B cell (primary cell): ENCODE results near the gene CDC34. TPM values are rescaled to one million over a fixed set of nuclear protein-coding genes. Genes with fewer than 3 reads are reported as not detected.

ENCODE experiments used
- ATAC-seq: fragments of 200-7000 bp; cut with Tn5 transposase; one replicate; pipeline ENCODE4 v1.10.0; 2021; ENCODE audit warnings: low read depth, mild to moderate bottlenecking, moderate number of reproducible peaks, moderate library complexity
- CTCF ChIA-PET: fragments of 350-600 bp; sonication (Branson Sonifier 250); formaldehyde crosslinking; loops from one replicate; lab custom pipeline; 2021; ENCODE audit warnings: antibody characterized with exemption, inconsistent platforms; lab: Charles Lee
- POLR2A ChIA-PET: fragments of 350-600 bp; sonication (Branson Sonifier 250); formaldehyde crosslinking; loops from one replicate; lab custom pipeline; 2021; ENCODE audit warnings: antibody characterized with exemption; lab: Charles Lee
- DNase-seq: peaks from one replicate; pipeline ENCODE4 v3.0.0; 2013
- H2AFZ ChIP-seq: 2 replicates; pipeline ENCODE4 v1.6.1; 2012; ENCODE audit warnings: mild to moderate bottlenecking, low read depth, low read length; ENCODE audit not compliant: insufficient read depth, poor library complexity, severe bottlenecking
- H3K27ac ChIP-seq, 2 donors: 1 replicate in 1 of 2; 2 replicates in 1 of 2; pipeline ENCODE4 v1.5.1; 2012 to 2013; ENCODE audit warnings: low read length in 2 of 2, mild to moderate bottlenecking in 2 of 2, moderate library complexity in 1 of 2
- H3K27me3 ChIP-seq, 4 experiments: fragments of 200-600 bp in 1 of 4; sonication (generic) in 1 of 4; replicated peaks in 1 of 4; 1 replicate in 2 of 4; 2 replicates in 2 of 4; pipeline versions ENCODE4 v1.6.1 to v1.7.0; 2013 to 2016; ENCODE audit warnings: low read length in 3 of 4, mild to moderate bottlenecking in 2 of 4, mixed read lengths in 1 of 4, moderate library complexity in 1 of 4; ENCODE audit not compliant: insufficient read depth in 4 of 4, control insufficient read depth in 3 of 4; ENCODE audit errors: control extremely low read depth in 1 of 4
- H3K36me3 ChIP-seq, 2 experiments: replicated peaks in 1 of 2; 1 replicate in 1 of 2; 2 replicates in 1 of 2; pipeline versions ENCODE4 v1.6.1 to v1.7.1; 2013; ENCODE audit warnings: low read length in 1 of 2; ENCODE audit not compliant: insufficient read depth in 2 of 2, control insufficient read depth in 1 of 2; ENCODE audit errors: control extremely low read depth in 1 of 2, extremely low read depth in 1 of 2
- H3K4me1 ChIP-seq, 2 donors: fragments of 200-600 bp in 1 of 2; sonication (generic) in 1 of 2; 1 replicate in 1 of 2; 2 replicates in 1 of 2; pipeline versions ENCODE4 v1.5.1 to v1.6.1; 2013 to 2017; ENCODE audit warnings: low read length in 2 of 2; ENCODE audit not compliant: control insufficient read depth in 2 of 2, insufficient read depth in 2 of 2
- H3K4me2 ChIP-seq: replicated peaks from 2 replicates; pipeline ENCODE3; 2012; ENCODE audit warnings: mild to moderate bottlenecking, low read depth, low read length; ENCODE audit not compliant: poor library complexity, severe bottlenecking
- H3K4me3 ChIP-seq, 5 experiments: fragments of 200-600 bp in 1 of 5; sonication (generic) in 1 of 5; 1 replicate in 3 of 5; 2 replicates in 2 of 5; pipeline versions ENCODE4 v1.5.1 to v1.7.0; 2011 to 2016; ENCODE audit warnings: low read length in 4 of 5, mild to moderate bottlenecking in 4 of 5, low read depth in 2 of 5, control low read depth in 1 of 5, moderate library complexity in 1 of 5; ENCODE audit not compliant: insufficient read depth in 1 of 5; ENCODE audit errors: control extremely low read depth in 1 of 5, extremely low read depth in 1 of 5
- H3K79me2 ChIP-seq: fragments of 200-600 bp; sonication (generic); one replicate; pipeline ENCODE4 v1.6.0; 2016; ENCODE audit warnings: low read length; ENCODE audit not compliant: control insufficient read depth, insufficient read depth
- H3K9ac ChIP-seq: fragments of 200-600 bp; sonication (generic); 2 replicates; pipeline ENCODE4 v1.6.1; 2017; ENCODE audit warnings: mild to moderate bottlenecking, low read length, moderate library complexity
- H3K9me3 ChIP-seq, 3 donors: one replicate each; pipeline versions ENCODE4 v1.6.1 to v1.7.1; 2013; ENCODE audit warnings: low read length in 2 of 3; ENCODE audit not compliant: control insufficient read depth in 2 of 3, insufficient read depth in 1 of 3; ENCODE audit errors: control extremely low read depth in 1 of 3
- H4K20me1 ChIP-seq: 2 replicates; pipeline ENCODE4 v1.6.0; 2012; ENCODE audit warnings: mild to moderate bottlenecking, low read length; ENCODE audit not compliant: insufficient read depth, control insufficient read depth, poor library complexity, severe bottlenecking
- H3K27ac Mint-ChIP-seq: one replicate; pipeline ENCODE4 v1.8.0; 2021; ENCODE audit warnings: mixed read lengths
- H3K27me3 Mint-ChIP-seq: one replicate; pipeline ENCODE4 v1.8.0; 2021; ENCODE audit warnings: mixed read lengths
- H3K4me1 Mint-ChIP-seq: one replicate; pipeline ENCODE4 v1.8.0; 2021; ENCODE audit warnings: mixed read lengths
- H3K4me3 Mint-ChIP-seq: one replicate; pipeline ENCODE4 v1.8.0; 2021; ENCODE audit warnings: mixed read lengths
- H3K9me3 Mint-ChIP-seq: one replicate; pipeline ENCODE4 v1.8.0; 2022; ENCODE audit warnings: mixed read lengths; ENCODE audit not compliant: insufficient read depth
- CTCF ChIP-seq: fragments of 200-600 bp; IDR thresholded peaks from one replicate; pipeline ENCODE4 v1.8.0; 2022; ENCODE audit warnings: antibody characterized with exemption, mild to moderate bottlenecking
- EZH2 ChIP-seq: IDR thresholded peaks from 2 replicates; pipeline ENCODE4 v1.6.1; 2012; ENCODE audit warnings: borderline replicate concordance, low read depth, mild to moderate bottlenecking, moderate library complexity, low read length; ENCODE audit not compliant: insufficient read depth, poor library complexity, severe bottlenecking
- WGBS: methylation state at CpG from one replicate; pipeline ENCODE4 v1.1.5; 2013; ENCODE audit warnings: missing lambda C conversion rate; ENCODE audit not compliant: insufficient coverage; 5-methylcytosine and 5-hydroxymethylcytosine counted together
- intact Hi-C: fragments of 100-400 bp; cut with micrococcal nuclease; formaldehyde crosslinking; loops from one replicate; pipeline ENCODE4 v1.10.0; 2022
- polyA plus RNA-seq: library from polyadenylated mRNA; depleted of rRNA; stranded (reverse); fragments of >200 nt; gene quantifications from 2 replicates; pipeline ENCODE4 v1.2.3, GENCODE V29; 2012
- total RNA-seq, 2 donors: library from RNA; stranded (reverse); fragments of 120-200 nt in 1 of 2; gene quantifications; 1 replicate in 1 of 2; 2 replicates in 1 of 2; pipeline versions ENCODE4 v1.2.3 to v1.2.4, GENCODE V29; 2013 to 2022

Gene CDC34
- total and polyA plus RNA-seq, 2 donors (not counting 1 experiment from before 2014, with no cell fraction given) = 26.9 to 28.4 TPM

GRCh38 chr19:522726-523125 is 8.8 kb upstream of the CDC34 start:
- no peak overlapping the region for H3K9ac ChIP-seq
- TF ChIP-seq CTCF = no peak
- TF ChIP-seq EZH2 = no peak
- Mint-ChIP-seq H3K4me3 (no peak overlapping the region), H3K27me3 (peaks cover 6% of the 10 kb centered on the region), H3K27ac (no peak overlapping the region), H3K4me1 (no peaks in the 10 kb centered on the region), H3K9me3 (no peaks in the 10 kb centered on the region)
- H3K79me2 ChIP-seq = no peaks in the 10 kb centered on the region
- H3K9me3 ChIP-seq = peaks cover 0 to 8% (median 0%) of the 10 kb centered on the region in 3 donors
- H3K27me3 ChIP-seq = peaks cover 0 to 4% (median 0%) of the 10 kb centered on the region in 4 experiments
- H3K4me2 ChIP-seq = no peak overlapping the region
- no peaks in the 10 kb centered on the region for H3K36me3 ChIP-seq
- intact Hi-C loops = no loop called here
- POLR2A ChIA-PET = no interaction called here
- no peak overlapping the region for H3K4me3 ChIP-seq
- no peaks in the 10 kb centered on the region for H3K4me1 ChIP-seq
- H3K27ac ChIP-seq = no peak overlapping the region
- WGBS = 97% methylated on average over 11 of the region's 12 CpGs
- ATAC-seq (no peak), DNase-seq (no peak)
- H2AFZ ChIP-seq = no peak overlapping the region
- H4K20me1 ChIP-seq = no peaks in the 10 kb centered on the region
- CTCF ChIA-PET = interaction anchor here (0.7 kb wide), 1 partner anchor 12 kb away, joined by 3 read pairs; no protein-coding TSS in a partner anchor

- intact Hi-C loops = no loop called here
- ATAC-seq = no peak
- H3K27me3 Mint-ChIP-seq = peaks cover 9% of the 10 kb centered on the region
- Histone ChIP-seq H3K27me3 (peaks cover 0 to 4% (median 0%) of the 10 kb centered on the region in 4 experiments), H3K36me3 (no peaks in the 10 kb centered on the region), H3K4me2 (no peak overlapping the region), H3K4me1 (no peaks in the 10 kb centered on the region), H2AFZ (no peak overlapping the region), H3K9me3 (peaks cover 0 to 13% (median 0%) of the 10 kb centered on the region in 3 donors), H3K79me2 (no peaks in the 10 kb centered on the region), H4K20me1 (no peaks in the 10 kb centered on the region), H3K27ac (no peak overlapping the region), H3K9ac (no peak overlapping the region), H3K4me3 (no peak overlapping the region)
- CTCF ChIA-PET = interaction anchor here (1.1 kb wide), 1 partner anchor 13 kb away, joined by 5 read pairs; no protein-coding TSS in a partner anchor
- TF ChIP-seq EZH2 (no peak), CTCF (no peak)
- POLR2A ChIA-PET = interaction anchor here (0.7 kb wide), 1 partner anchor 7 kb away, joined by 6 read pairs; the partner anchor contains the start of gene CDC34
- no peak overlapping the region for H3K4me3 Mint-ChIP-seq
- no peak for DNase-seq
- H3K9me3 Mint-ChIP-seq = no peaks in the 10 kb centered on the region
- no peaks in the 10 kb centered on the region for H3K4me1 Mint-ChIP-seq
- no peak overlapping the region for H3K27ac Mint-ChIP-seq
- 83% methylated on average over 29 of the region's 29 CpGs for WGBS
Observed at GRCh38 chr19:524062-524674, 7.4 kb upstream of the CDC34 start.
